ENCODE results near the gene CHPF. TPM values are rescaled to one million over a fixed set of nuclear protein-coding genes. Genes with fewer than 3 reads are reported as not detected.

CHPF gene
- total RNA-seq, 1 experiment from 2014 or later = 81.2 TPM

- H3K4me1 Mint-ChIP-seq (ENCODE audit: insufficient read depth, unreplicated experiment) = peaks cover 18% of the 10 kb centered on the region
- CTCF ChIA-PET = interaction anchor here (0.6 to 1.8 kb wide), 4 partner anchors 8 to 136 kb away, joined by 3 to 6 read pairs (median 5); partner anchors contain the start of gene GMPPA
- BruUV-seq (replicated peaks) = no TSS peak
- H3K27ac Mint-ChIP-seq (ENCODE audit: low read depth, unreplicated experiment) = no peak overlapping the region
- intact Hi-C loops (cut with micrococcal nuclease) = no loop called here
- H3K4me3 Mint-ChIP-seq (ENCODE audit: unreplicated experiment) = no peak overlapping the region
- TF ChIP-seq, protein P1, sequence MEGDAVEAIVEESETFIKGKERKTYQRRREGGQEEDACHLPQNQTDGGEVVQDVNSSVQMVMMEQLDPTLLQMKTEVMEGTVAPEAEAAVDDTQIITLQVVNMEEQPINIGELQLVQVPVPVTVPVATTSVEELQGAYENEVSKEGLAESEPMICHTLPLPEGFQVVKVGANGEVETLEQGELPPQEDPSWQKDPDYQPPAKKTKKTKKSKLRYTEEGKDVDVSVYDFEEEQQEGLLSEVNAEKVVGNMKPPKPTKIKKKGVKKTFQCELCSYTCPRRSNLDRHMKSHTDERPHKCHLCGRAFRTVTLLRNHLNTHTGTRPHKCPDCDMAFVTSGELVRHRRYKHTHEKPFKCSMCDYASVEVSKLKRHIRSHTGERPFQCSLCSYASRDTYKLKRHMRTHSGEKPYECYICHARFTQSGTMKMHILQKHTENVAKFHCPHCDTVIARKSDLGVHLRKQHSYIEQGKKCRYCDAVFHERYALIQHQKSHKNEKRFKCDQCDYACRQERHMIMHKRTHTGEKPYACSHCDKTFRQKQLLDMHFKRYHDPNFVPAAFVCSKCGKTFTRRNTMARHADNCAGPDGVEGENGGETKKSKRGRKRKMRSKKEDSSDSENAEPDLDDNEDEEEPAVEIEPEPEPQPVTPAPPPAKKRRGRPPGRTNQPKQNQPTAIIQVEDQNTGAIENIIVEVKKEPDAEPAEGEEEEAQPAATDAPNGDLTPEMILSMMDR (IDR thresholded peaks at IDR 0.05; ENCODE audit: unreplicated experiment) = no peak
- POLR2A ChIA-PET = no interaction called here
- no peak for DNase-seq (ENCODE audit: unreplicated experiment)
- H3K27me3 Mint-ChIP-seq (ENCODE audit: insufficient read depth, unreplicated experiment) = peaks cover 58% of the 10 kb centered on the region
- H3K9me3 Mint-ChIP-seq (ENCODE audit: unreplicated experiment) = no peaks in the 10 kb centered on the region
- no peaks in the 10 kb centered on the region for H3K36me3 Mint-ChIP-seq (ENCODE audit: insufficient read depth, unreplicated experiment)
These were observed 20.5 kb downstream of the CHPF start for GRCh38 chr2:219523031-219523671.

DNA sequence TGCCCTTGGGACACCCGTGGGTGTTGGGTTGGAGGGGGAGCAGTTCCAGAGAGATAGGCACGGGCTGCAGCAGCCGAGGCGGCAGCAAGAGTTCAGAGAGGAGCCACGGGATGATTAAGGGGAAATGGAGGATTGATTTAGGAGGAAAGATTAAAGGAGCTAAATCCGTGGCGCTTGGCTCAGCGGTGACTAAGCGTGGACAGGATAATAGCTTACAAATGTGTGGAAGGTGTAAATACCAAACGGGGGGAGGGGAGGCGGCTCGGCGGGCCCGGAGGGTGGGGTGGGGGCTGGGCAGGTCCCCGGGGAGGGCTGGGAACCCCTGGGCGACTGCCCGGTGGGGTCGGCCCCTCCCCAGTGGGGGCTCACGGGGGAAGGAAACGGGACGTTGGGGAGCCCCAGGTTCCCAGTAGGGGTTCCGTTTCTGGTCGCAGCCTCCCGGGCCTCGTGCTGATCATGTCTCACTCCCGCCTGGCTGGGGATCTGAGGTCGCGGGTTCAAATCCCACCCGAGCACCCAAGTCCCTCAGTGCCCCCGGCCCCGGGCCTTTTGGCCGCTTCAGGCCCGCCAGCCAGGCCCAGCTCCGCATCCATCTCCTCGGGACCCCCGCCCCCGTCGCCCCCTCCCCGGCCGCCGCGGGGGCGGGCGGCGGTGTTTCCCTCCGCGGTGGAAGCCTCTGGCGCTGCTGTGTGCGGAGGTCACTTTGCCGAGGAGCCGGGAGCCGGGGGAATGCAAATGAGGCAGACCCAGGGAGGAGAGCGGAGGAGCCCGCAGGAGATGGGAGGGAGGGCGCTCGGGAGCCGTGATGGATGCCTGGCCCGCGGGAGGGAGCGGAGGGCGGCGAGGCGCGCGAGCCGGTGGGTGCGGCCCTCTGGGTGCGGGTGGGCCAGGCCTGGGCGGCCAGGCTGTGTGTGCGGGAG lies 21.2 kb downstream of the CHPF start:
- H3K27me3 Mint-ChIP-seq (ENCODE audit: insufficient read depth, unreplicated experiment) = peaks cover 58% of the 10 kb centered on the region
- H3K4me1 Mint-ChIP-seq (ENCODE audit: insufficient read depth, unreplicated experiment) = peaks cover 18% of the 10 kb centered on the region

DNA sequence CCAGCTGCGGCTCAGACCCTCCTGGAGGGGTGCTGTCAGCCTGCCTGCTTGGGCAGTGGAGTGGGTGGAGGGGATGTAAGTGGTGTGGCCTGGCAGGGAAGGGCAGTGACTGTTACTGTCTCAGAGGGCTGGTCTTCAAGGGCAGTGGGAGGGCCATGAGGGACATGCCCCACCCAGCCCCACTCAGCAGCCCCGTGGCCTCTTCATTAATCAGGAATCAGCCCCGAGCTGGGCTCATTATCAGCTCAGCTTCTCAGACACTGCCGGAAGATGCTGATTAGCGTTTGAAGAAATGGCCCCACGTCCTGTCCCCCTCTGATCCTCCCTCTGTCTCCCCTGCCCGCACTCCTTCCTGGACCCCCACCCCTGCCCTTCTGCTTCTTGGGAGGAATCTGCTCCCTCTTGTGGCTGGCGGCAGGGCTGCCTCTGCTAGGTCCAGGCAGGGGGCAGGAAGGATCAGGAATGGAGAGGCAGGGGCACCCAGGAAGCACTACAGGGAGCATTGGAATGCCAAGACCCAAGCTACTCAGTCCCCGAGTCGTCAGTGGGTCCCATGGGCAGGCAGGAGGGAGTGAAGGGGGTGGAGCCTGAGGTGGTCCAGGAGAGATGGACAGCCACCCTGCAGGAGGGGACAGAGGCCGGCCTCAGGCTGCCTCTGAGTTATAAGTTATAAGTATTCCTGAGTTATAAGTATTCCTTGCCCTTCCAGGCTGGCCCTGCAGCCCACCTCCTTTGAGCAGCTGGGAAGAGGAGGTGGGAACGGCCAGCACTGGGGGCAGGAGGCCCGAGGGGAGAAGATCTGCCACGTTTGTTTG lies 22.3 kb downstream of the CHPF start:
- H3K4me1 Mint-ChIP-seq (ENCODE audit: insufficient read depth, unreplicated experiment) = peaks cover 18% of the 10 kb centered on the region
- ChIA-PET POLR2A (interaction anchor here (0.6 kb wide), 1 partner anchor 273 kb away, joined by 3 read pairs; no protein-coding TSS in a partner anchor), CTCF (interaction anchor here (0.6 to 2.1 kb wide), 17 partner anchors 9 to 238 kb away, joined by 3 to 26 read pairs (median 4); partner anchors contain the start of gene GMPPA)
- DNase-seq (ENCODE audit: unreplicated experiment) = peak; percentile 29
- H3K4me3 Mint-ChIP-seq (ENCODE audit: unreplicated experiment) = no peak overlapping the region
- TF ChIP-seq, protein P1 (IDR thresholded peaks at IDR 0.05; ENCODE audit: unreplicated experiment) = peak; percentile 51
- peaks cover 58% of the 10 kb centered on the region for H3K27me3 Mint-ChIP-seq (ENCODE audit: insufficient read depth, unreplicated experiment)
- no peaks in the 10 kb centered on the region for H3K36me3 Mint-ChIP-seq (ENCODE audit: insufficient read depth, unreplicated experiment)
- no TSS peak for BruUV-seq (replicated peaks)
- H3K27ac Mint-ChIP-seq (ENCODE audit: low read depth, unreplicated experiment) = no peak overlapping the region
- intact Hi-C loops (cut with micrococcal nuclease) = no loop called here
- H3K9me3 Mint-ChIP-seq (ENCODE audit: unreplicated experiment) = no peaks in the 10 kb centered on the region

More for the DNA sequence above, 21.2 kb downstream of the CHPF start:
- no TSS peak for BruUV-seq (replicated peaks)
- TF ChIP-seq, protein P1 (IDR thresholded peaks at IDR 0.05; ENCODE audit: unreplicated experiment) = no peak
- ChIA-PET POLR2A (no interaction called here), CTCF (interaction anchor here (0.6 to 1.8 kb wide), 8 partner anchors 9 to 120 kb away, joined by 3 to 7 read pairs (median 4); no protein-coding TSS in a partner anchor)
- no peaks in the 10 kb centered on the region for H3K9me3 Mint-ChIP-seq (ENCODE audit: unreplicated experiment)
- intact Hi-C loops (cut with micrococcal nuclease) = no loop called here
- no peaks in the 10 kb centered on the region for H3K36me3 Mint-ChIP-seq (ENCODE audit: insufficient read depth, unreplicated experiment)
- H3K4me3 Mint-ChIP-seq (ENCODE audit: unreplicated experiment) = no peak overlapping the region
- peak; percentile 33 for DNase-seq (ENCODE audit: unreplicated experiment)
- H3K27ac Mint-ChIP-seq (ENCODE audit: low read depth, unreplicated experiment) = no peak overlapping the region
